LNCAP (cell line): Measurements from ENCODE around the gene SLIT3.

Source experiments
- TF ChIP-seq, protein P1 (sequence below): fragments of 450-650 bp; IDR thresholded peaks from 2 replicates; pipeline ENCODE4 v1.5.1; 2017; ENCODE audit warnings: mild to moderate bottlenecking

SLIT3 gene

DNA sequence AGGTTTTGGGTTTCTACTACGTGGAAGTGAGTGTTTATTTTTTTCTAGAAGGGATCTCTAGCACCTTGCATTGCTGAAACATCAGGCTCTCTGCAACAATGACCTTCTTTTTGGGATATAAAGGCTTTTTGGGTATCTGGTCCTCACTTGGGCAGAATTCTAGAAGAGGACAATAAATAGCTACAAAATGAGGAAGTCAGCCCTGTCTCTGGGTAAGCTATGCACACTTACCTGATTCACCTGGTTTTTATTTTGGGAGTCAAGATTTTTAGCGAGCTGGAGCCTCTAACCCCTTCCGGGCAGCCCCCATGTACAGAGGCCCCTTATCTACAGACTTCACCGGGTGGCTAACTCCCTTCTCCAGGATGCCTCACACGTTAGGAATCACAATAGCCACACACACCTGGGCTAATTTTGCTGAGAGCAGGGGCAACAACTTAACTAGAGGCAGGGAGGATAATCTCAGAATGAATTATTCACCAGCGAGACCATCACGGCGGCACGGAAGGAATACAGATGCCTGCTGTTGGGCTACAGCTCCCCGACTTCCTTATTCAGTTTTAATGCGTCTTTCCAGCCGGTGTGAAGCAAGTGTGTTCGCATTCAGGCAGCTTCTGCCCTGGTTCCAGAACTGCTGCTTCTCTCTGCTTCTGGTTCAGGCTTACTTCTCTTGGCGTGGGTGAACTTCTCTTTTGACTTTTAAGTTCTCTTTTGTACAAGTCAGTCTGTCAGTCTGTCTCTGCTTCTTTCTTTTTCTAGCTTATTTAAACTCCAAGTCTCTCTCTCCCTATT is 380.7 kb downstream of the SLIT3 start:
- TF ChIP-seq, protein P1, sequence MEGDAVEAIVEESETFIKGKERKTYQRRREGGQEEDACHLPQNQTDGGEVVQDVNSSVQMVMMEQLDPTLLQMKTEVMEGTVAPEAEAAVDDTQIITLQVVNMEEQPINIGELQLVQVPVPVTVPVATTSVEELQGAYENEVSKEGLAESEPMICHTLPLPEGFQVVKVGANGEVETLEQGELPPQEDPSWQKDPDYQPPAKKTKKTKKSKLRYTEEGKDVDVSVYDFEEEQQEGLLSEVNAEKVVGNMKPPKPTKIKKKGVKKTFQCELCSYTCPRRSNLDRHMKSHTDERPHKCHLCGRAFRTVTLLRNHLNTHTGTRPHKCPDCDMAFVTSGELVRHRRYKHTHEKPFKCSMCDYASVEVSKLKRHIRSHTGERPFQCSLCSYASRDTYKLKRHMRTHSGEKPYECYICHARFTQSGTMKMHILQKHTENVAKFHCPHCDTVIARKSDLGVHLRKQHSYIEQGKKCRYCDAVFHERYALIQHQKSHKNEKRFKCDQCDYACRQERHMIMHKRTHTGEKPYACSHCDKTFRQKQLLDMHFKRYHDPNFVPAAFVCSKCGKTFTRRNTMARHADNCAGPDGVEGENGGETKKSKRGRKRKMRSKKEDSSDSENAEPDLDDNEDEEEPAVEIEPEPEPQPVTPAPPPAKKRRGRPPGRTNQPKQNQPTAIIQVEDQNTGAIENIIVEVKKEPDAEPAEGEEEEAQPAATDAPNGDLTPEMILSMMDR: no peak

DNA sequence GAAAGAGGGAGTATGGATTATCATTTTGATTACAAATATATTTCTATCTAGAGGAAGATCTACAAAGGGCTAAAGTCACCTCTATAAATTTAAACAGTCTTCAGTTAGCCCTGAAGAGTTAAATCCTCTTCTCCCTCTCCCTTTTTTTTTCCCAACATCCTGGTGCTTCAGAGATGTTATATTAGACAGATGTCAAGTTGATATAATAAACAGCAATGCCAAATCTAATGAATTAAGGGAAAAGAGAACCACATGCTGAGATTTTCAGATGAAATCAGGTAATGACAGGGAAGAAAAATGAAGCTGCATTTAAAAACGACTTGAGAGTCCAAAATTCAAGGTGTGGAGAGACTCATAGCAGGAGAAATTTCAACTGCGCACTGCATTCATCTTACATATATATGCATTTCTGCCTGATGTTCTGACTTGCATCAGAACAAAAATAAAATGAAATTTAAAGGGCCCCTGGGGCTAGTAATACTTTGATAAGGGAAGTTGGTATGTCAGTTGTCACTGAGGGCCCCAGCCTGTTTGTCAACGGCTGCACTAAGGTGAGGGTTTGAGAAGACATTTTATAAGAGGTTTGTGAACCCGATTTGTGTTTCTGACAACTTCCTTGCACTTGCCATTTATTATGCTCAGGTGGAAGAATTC is 382.9 kb downstream of the SLIT3 start:
- TF ChIP-seq, protein P1: no peak

DNA sequence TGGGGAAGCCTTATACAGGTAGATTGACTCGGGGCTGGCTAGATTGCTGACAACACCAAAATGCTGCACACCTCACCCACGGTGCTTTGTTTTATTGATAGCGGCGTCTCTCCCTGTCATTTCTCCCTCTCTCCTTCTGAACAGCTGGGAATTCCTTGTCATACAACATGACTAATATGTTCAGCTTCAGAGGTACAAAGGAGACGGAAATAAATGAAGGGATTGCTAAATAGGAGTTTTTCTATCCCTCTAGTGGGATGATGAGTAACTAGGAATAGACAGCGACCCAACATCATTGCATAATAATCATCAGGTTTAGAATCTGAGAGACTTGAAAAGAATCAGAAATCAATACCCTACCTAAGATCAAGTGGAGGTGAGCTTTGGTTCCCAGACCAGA is 384.1 kb downstream of the SLIT3 start:
- TF ChIP-seq, protein P1: no peak

- TF ChIP-seq, protein P1: no peak
These were observed 384.7 kb downstream of the SLIT3 start for GRCh38 chr5:168916266-168916665.

DNA sequence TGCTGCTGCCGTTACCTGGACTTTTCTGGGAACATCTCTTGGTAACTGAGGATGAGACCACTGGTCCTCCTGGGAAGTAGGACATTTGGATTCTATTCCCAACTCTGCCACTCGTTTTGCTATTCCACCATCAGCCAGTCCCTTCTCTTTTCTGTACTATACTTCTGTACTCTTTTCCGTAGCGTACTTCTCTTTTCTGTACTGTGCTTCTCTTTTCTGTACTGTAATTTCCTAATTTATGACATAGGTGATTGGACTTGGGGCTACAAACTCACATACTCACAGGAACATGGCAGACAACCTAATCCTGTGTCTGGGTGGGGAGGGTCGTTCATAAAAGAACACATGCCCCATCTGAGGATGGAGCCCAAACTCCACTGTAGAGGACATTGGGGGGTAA is 386.4 kb downstream of the SLIT3 start:
- TF ChIP-seq, protein P1: no peak

DNA sequence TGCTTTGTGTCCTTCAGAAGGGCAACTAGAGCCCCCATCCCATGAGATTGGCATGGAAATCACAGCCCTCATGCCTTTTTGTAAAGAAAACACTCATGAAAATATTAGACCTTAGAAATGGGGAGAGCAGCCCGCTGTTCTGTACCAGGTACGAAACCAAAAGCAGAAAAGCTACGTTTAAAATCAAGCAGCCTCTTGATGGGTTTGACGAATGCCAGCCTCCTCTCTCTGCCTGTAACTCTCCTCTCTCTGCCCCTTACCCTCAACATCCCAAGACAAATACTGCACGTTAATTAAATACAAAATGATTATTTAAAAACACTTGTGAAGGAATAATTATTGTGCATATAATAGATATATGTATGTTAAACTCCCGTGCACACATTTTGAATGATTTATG is 390.1 kb downstream of the SLIT3 start:
- TF ChIP-seq, protein P1: no peak

DNA sequence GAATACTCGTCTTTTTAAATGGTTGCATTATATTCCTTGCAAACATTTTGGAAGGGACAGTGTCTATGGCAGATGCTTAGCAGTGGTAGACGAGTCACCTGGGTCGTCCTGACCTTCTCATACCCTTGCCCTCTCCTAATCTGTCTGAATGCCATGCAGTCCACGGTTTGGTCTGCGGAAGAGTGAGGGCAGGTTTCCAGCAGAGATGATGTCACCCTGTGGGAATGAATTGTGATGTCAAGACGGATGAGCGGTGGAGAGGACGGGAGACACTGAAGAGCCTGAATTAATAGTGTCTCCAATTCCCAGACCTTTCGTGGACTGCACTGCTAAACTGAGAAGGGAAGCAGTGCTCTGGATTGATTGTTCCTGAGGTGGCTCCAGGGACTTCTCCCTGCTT is 392.7 kb downstream of the SLIT3 start:
- TF ChIP-seq, protein P1: no peak
